Adrenal gland (tissue), 12 donors: ENCODE measurements around the gene GCHFR. TPM values are rescaled to one million over a fixed set of nuclear protein-coding genes. Genes with fewer than 3 reads are reported as not detected.

Experiments
- DNase-seq, 7 donors: peaks; one replicate each; pipeline ENCODE4 v3.0.0-alpha.2; 2019 to 2020
- H3K27ac ChIP-seq, 5 donors: fragments of 200-600 bp; sonication (generic) in 4 of 5; 1 replicate in 3 of 5; 2 replicates in 2 of 5; pipeline versions ENCODE4 v1.5.1 to v1.8.0; 2016 to 2020; ENCODE audit warnings: mild to moderate bottlenecking in 1 of 5
- H3K27me3 ChIP-seq: fragments of 200-600 bp; 2 replicates; pipeline ENCODE4 v1.8.0; 2021
- H3K36me3 ChIP-seq, 2 donors: fragments of 200-600 bp; replicated peaks in 1 of 2; 1 replicate in 1 of 2; 2 replicates in 1 of 2; pipeline versions ENCODE4 v1.5.1 to v1.8.0; 2018 to 2022
- H3K4me1 ChIP-seq, 2 donors: fragments of 200-600 bp; replicated peaks in 1 of 2; 1 replicate in 1 of 2; 2 replicates in 1 of 2; pipeline versions ENCODE4 v1.5.1 to v1.8.0; 2018 to 2021
- H3K4me3 ChIP-seq, 4 donors: fragments of 200-600 bp; sonication (generic) in 3 of 4; one replicate each; pipeline ENCODE4 v1.5.1; 2016 to 2018
- H3K9me3 ChIP-seq, 3 donors: fragments of 200-600 bp; sonication (generic) in 1 of 3; replicated peaks in 1 of 3; 1 replicate in 2 of 3; 2 replicates in 1 of 3; pipeline versions ENCODE4 v1.5.1 to v1.8.0; 2016 to 2021
- CTCF ChIP-seq, 6 experiments: fragments of 450-650 bp in 4 of 6; fragments of 200-600 bp in 2 of 6; sonication (generic) in 1 of 6; IDR thresholded peaks; 1 replicate in 5 of 6; 2 replicates in 1 of 6; pipeline versions ENCODE4 v1.5.1 to v1.8.0; 2016 to 2021; ENCODE audit warnings: antibody characterized with exemption in 6 of 6, mild to moderate bottlenecking in 2 of 6, moderate library complexity in 1 of 6
- POLR2A ChIP-seq, 2 donors: fragments of 450-650 bp; IDR thresholded peaks; one replicate each; pipeline ENCODE4 v1.6.1; 2017; ENCODE audit warnings: antibody characterized with exemption in 2 of 2, mild to moderate bottlenecking in 2 of 2, moderate library complexity in 1 of 2
- WGBS, 4 donors: extraction: QIAGEN DNeasy Blood & Tissue Kit in 2 of 4; methylation state at CpG; one replicate each; pipeline versions ENCODE4 v1.1.5 to v1.1.7; 2013 to 2017; 5-methylcytosine and 5-hydroxymethylcytosine counted together
- intact Hi-C, 2 donors: fragments of 100-400 bp; cut with DNase I; formaldehyde crosslinking; loops; one replicate each; pipeline versions ENCODE4 v1.14.1 to v1.15.0; 2022 to 2023
- polyA plus RNA-seq, 3 donors: library from polyadenylated mRNA; stranded (reverse); fragments of 200-250 nt in 2 of 3; fragments of 350-450 nt in 1 of 3; fragmentation: Illumina TruSeq in 1 of 3; extraction: RNeasy Lipid Tissue Mini Kit (QIAGEN cat#74804) in 1 of 3; gene quantifications; one replicate each; pipeline ENCODE4 v1.2.3, GENCODE V29; 2013 to 2014
- total RNA-seq, 9 donors: library from RNA; depleted of rRNA in 4 of 9; stranded (reverse); fragments of >200 nt in 4 of 9; fragments of 120-200 nt in 1 of 9; fragmentation: NEBNext Ultra II Directional in 1 of 9; extraction: Animal tissue kit (Norgen Biotek cat#: 25700) in 1 of 9; gene quantifications; one replicate each; pipeline versions ENCODE4 v1.1.0 to v1.2.4, GENCODE V29; 2013 to 2023
- donor health status: healthy with polysubstance abuse.
- donor health status: Bipolar disorder and iron deficiency.
- donor health status: DM: yes; HTN: yes; CAD: no.
- donor health status: DM: no; HTN: no; CAD: no.
- donor health status: DM: no; HTN: no; CAD: no.
- donor health status: DM: yes; HTN: yes; CAD: no.

Gene GCHFR
- total and polyA plus RNA-seq, 12 donors = 6.1 to 77.3 (median 20.1) TPM

GRCh38 chr15:40772014-40772413 lies 8.1 kb downstream of the GCHFR start:
- 91 to 94% (median 93%) methylated on average over 12 to 13 of the region's 13 CpGs for WGBS, 4 donors
- H3K4me1 ChIP-seq = peaks cover 8 to 12% of the 10 kb centered on the region in 2 donors
- intact Hi-C loops = no loop called here
- H3K9me3 ChIP-seq = no peaks in the 10 kb centered on the region
- H3K36me3 ChIP-seq = peaks cover 0 to 52% of the 10 kb centered on the region in 2 donors
- no peak for DNase-seq
- no peak for TF ChIP-seq POLR2A (IDR thresholded peaks at IDR 0.05)
- no peak for TF ChIP-seq CTCF (IDR thresholded peaks at IDR 0.05)
- H3K27me3 ChIP-seq = no peaks in the 10 kb centered on the region
- no peak overlapping the region for H3K4me3 ChIP-seq
- no peak overlapping the region for H3K27ac ChIP-seq

GRCh38 chr15:40773496-40773895 lies 9.6 kb downstream of the GCHFR start:
- Histone ChIP-seq H3K4me3 (no peak overlapping the region), H3K4me1 (peaks cover 5 to 12% of the 10 kb centered on the region in 2 donors), H3K9me3 (no peaks in the 10 kb centered on the region), H3K27ac (no peak overlapping the region), H3K27me3 (no peaks in the 10 kb centered on the region), H3K36me3 (peaks cover 0 to 66% of the 10 kb centered on the region in 2 donors)
- intact Hi-C loops = no loop called here
- TF ChIP-seq CTCF (IDR thresholded peaks at IDR 0.05) = no peak
- TF ChIP-seq POLR2A (IDR thresholded peaks at IDR 0.05) = no peak
- DNase-seq = no peak
- 90 to 97% (median 92%) methylated on average over 4 to 8 of the region's 8 CpGs for WGBS, 4 donors

GRCh38 chr15:40773902-40774301 lies 10.0 kb downstream of the GCHFR start:
- no peak for DNase-seq
- 95 to 97% (median 95%) methylated on average over 5 to 6 of the region's 6 CpGs; no CpG with 5 or more reads in 1 of the 4 donors for WGBS, 4 donors
- peaks cover 0 to 70% of the 10 kb centered on the region in 2 donors for H3K36me3 ChIP-seq

GRCh38 chr15:40775007-40775406 lies 11.1 kb downstream of the GCHFR start:
- Histone ChIP-seq H3K4me3 (no peak overlapping the region), H3K27ac (no peak overlapping the region), H3K36me3 (peaks cover 0 to 79% of the 10 kb centered on the region in 2 donors), H3K27me3 (no peaks in the 10 kb centered on the region), H3K4me1 (no peaks in the 10 kb centered on the region), H3K9me3 (no peaks in the 10 kb centered on the region)
- WGBS, 4 donors = 92 to 95% (median 93%) methylated on average over 6 to 10 of the region's 10 CpGs
- no peak for DNase-seq
- intact Hi-C loops = no loop called here
- TF ChIP-seq CTCF (IDR thresholded peaks at IDR 0.05) (no peak), POLR2A (IDR thresholded peaks at IDR 0.05) (no peak)

More at GRCh38 chr15:40773902-40774301, 10.0 kb downstream of the GCHFR start:
- Histone ChIP-seq H3K27me3 (no peaks in the 10 kb centered on the region), H3K27ac (no peak overlapping the region), H3K4me3 (no peak overlapping the region), H3K4me1 (peaks cover 5 to 11% of the 10 kb centered on the region in 2 donors), H3K9me3 (no peaks in the 10 kb centered on the region)
- intact Hi-C loops = no loop called here
- TF ChIP-seq POLR2A (IDR thresholded peaks at IDR 0.05) (no peak), CTCF (IDR thresholded peaks at IDR 0.05) (no peak)
